HL-60/S4 (cell line): ENCODE data around the gene CD40.

Experiments
- in situ Hi-C: fragments of 300-500 bp; cut with MboI; formaldehyde crosslinking; loops from 2 replicates; pipeline ENCODE4 v1.14.3; 2022; ENCODE audit warnings: low sequenced_read_pairs

CD40 gene

GRCh38 chr20:46121184-46121930 is 3.2 kb downstream of the CD40 start:
- in situ Hi-C loops: no loop called here

GRCh38 chr20:46122071-46122470 is 4.0 kb downstream of the CD40 start:
- in situ Hi-C loops: no loop called here

- in situ Hi-C loops: no loop called here
Measured at GRCh38 chr20:46122516-46123481, 4.7 kb downstream of the CD40 start.

GRCh38 chr20:46123482-46124245 is 5.5 kb downstream of the CD40 start:
- in situ Hi-C loops: no loop called here

GRCh38 chr20:46126440-46127056 is 8.4 kb downstream of the CD40 start:
- in situ Hi-C loops: loop anchor here (25.0 kb wide), 1 partner anchor 161 kb away; no protein-coding TSS in a partner anchor

- in situ Hi-C loops: loop anchor here (25.0 kb wide), 1 partner anchor 160 kb away; no protein-coding TSS in a partner anchor
Measured at GRCh38 chr20:46127396-46128010, 9.4 kb downstream of the CD40 start.

- in situ Hi-C loops: loop anchor here (25.0 kb wide), 1 partner anchor 159 kb away; no protein-coding TSS in a partner anchor
Measured at GRCh38 chr20:46128310-46129151, 10.4 kb downstream of the CD40 start.

GRCh38 chr20:46129955-46130481 is 11.9 kb downstream of the CD40 start:
- in situ Hi-C loops: loop anchor here (25.0 kb wide), 1 partner anchor 157 kb away; no protein-coding TSS in a partner anchor

GRCh38 chr20:46130534-46130933 is 12.4 kb downstream of the CD40 start:
- in situ Hi-C loops: loop anchor here (25.0 kb wide), 1 partner anchor 157 kb away; no protein-coding TSS in a partner anchor

GRCh38 chr20:46131396-46131795 is 13.3 kb downstream of the CD40 start:
- in situ Hi-C loops: loop anchor here (25.0 kb wide), 1 partner anchor 156 kb away; no protein-coding TSS in a partner anchor

GRCh38 chr20:46132705-46133120 is 14.6 kb downstream of the CD40 start:
- in situ Hi-C loops: loop anchor here (25.0 kb wide), 1 partner anchor 155 kb away; no protein-coding TSS in a partner anchor

GRCh38 chr20:46133886-46134654 is 16.0 kb downstream of the CD40 start:
- in situ Hi-C loops: loop anchor here (25.0 kb wide), 1 partner anchor 153 kb away; no protein-coding TSS in a partner anchor

GRCh38 chr20:46134716-46135115 is 16.6 kb downstream of the CD40 start:
- in situ Hi-C loops: loop anchor here (25.0 kb wide), 1 partner anchor 153 kb away; no protein-coding TSS in a partner anchor

GRCh38 chr20:46135856-46136633 is 17.9 kb downstream of the CD40 start:
- in situ Hi-C loops: loop anchor here (25.0 kb wide), 1 partner anchor 151 kb away; no protein-coding TSS in a partner anchor

GRCh38 chr20:46137816-46138215 is 19.7 kb downstream of the CD40 start:
- in situ Hi-C loops: loop anchor here (25.0 kb wide), 1 partner anchor 149 kb away; no protein-coding TSS in a partner anchor

- in situ Hi-C loops: loop anchor here (25.0 kb wide), 1 partner anchor 148 kb away; no protein-coding TSS in a partner anchor
Measured at GRCh38 chr20:46139266-46139889, 21.3 kb downstream of the CD40 start.
